IPS-18c (cell line): ENCODE results near the gene GRIK3.

Experiments used
- H3K4me3 ChIP-seq: 2 replicates; pipeline ENCODE4 v1.7.0; 2013; ENCODE audit warnings: low read depth, mild to moderate bottlenecking, low read length, moderate library complexity; ENCODE audit not compliant: insufficient read depth
- H3K9me3 ChIP-seq: one replicate; pipeline ENCODE4 v1.6.1; 2013; ENCODE audit warnings: mild to moderate bottlenecking, low read length, moderate library complexity; ENCODE audit not compliant: control insufficient read depth, insufficient read depth

Gene GRIK3

DNA sequence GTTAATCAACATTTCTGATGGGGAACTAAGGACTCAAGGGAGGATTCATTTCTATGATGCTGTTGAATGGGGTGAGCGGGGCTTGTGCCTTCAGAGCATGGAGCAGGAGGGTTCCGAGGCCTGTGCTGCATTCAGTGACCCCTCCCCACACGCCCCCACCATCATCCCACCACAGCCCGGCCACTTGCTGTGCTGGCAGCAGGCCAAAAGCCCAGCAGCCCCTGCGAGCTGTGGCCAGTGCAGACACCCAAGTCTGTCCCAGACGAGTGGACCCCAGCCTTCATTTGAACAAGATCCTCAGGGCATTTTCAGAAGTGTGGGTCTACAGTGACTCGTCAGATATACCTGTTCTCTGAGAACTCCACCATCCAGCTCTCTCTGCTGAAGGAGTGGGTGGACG is 242.0 kb downstream of the GRIK3 start:
- H3K4me3 ChIP-seq, result no peak overlapping the region
- H3K9me3 ChIP-seq, result no peaks in the 10 kb centered on the region

DNA sequence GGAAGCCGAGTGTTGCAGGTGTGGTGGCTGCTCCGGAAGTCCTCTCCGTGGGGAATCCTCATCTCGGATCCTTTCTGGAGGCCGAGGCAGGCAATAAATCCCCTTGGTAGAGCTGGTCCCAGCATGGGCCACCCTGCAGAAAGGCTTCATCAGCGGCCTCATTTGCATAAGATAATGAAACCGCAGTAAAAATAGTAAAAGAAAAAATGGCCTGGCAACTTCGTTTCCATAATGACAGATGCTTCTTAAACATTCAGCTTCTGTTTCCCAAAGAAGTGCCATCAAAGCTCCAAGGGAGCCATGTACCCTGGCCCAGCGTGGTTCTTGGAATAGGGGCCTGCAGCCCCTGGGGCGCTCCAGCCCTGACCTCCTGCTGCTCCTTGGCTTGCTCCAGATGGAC is 244.1 kb downstream of the GRIK3 start:
- Histone ChIP-seq H3K4me3 (no peak overlapping the region), H3K9me3 (no peaks in the 10 kb centered on the region)

DNA sequence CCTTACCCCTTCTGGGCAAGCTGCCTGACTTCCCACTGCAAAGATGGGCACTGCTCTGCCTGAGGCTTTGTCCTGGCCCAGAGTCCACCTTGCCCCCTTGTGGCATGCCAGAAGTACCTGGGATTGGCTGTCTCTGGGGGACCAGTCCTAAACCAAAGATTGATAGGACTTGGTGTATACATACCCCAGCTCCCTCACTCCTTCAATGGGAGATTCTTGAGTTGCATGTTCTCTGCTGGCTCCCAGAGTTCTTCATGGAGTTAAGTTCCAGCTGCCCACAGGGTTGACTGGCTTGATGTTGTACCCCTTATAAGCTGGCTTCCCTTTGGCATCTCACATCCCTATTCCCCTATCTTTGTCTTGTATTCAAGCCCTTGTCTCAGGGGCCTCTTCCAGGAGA is 244.8 kb downstream of the GRIK3 start:
- Histone ChIP-seq H3K9me3 (no peaks in the 10 kb centered on the region), H3K4me3 (no peak overlapping the region)

DNA sequence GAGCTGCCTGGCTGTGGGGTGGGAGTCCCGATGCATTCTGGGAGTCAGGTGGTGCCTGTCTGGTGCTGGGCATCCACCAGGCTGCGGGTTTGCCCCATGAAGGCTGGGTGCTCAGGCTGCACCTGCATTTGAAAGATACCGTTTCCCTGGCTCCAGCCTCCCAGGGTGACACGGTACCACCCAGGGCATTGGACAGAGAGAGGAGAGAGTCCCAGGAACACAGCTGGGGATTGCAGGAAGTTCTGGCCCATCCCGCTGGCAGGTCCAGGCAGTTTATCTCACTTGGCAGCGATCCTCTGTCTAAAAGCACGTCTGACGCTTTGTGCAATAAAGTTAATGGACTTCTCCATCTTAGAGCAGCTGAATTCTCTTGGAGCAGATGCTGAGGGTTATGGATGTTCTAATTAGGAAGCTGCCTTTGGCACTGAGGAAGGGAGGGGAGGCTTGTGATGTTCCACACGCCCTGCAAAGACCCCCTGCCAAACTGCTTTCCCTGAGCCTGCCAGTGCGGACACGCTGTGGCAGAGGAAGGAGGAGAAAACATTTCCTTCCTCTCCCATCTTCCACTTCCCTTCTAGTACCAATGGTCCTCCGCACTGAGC is 246.9 kb downstream of the GRIK3 start:
- H3K9me3 ChIP-seq, result no peaks in the 10 kb centered on the region
- no peak overlapping the region for H3K4me3 ChIP-seq

DNA sequence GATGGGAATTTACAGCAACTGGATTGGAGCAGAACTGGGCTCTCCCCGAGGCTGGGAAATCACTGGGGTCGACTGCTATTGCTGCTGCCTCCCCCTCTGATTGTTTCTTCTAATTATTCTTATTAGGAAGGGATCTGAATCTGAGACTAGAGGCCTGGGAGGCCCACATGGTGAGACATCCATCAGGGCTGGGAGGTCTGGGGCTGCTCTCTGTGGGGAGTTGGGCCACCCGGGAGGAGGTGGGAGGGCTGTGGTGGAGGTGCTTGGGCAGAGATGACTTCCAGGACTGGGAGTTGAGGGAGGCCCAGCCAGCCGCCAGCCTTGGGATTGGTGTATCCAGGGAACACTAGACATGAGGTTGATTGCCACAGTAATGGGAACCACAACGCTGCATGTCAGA is 247.9 kb downstream of the GRIK3 start:
- Histone ChIP-seq H3K9me3 (no peaks in the 10 kb centered on the region), H3K4me3 (no peak overlapping the region)

DNA sequence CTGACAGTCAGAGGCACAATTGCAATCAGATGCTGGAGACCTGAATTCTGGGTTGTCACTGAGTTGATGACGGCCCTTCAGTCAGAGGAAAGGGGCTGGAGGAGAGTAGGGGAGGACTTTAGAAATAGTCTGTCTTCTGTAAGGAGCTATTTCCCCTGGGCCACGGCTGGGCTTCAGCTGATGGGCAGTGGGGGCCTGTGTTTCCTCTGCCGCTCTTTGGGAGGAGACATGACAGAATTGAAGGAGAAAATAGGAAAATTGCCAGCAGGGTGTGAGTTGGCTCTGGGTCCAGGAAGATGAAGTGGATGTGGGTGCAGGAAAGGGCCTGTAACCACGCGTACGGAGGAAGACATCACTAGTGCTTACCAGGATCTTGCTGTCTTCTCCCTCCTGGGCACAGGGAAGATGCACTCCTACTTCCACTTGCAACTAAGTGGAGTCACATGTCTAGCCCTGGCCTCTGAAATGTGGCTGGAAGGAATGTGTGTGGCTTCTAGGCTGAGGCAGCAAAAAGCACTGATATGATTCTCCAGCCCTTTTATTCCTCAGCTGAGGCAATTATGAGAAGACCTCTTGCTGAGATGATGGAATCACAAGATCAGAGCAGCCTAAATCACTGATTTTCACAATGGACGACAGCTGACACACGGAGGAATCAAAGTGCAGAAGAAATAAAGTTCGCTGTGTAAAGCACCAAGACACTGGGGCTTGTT is 250.0 kb downstream of the GRIK3 start:
- no peaks in the 10 kb centered on the region for H3K9me3 ChIP-seq
- no peak overlapping the region for H3K4me3 ChIP-seq

DNA sequence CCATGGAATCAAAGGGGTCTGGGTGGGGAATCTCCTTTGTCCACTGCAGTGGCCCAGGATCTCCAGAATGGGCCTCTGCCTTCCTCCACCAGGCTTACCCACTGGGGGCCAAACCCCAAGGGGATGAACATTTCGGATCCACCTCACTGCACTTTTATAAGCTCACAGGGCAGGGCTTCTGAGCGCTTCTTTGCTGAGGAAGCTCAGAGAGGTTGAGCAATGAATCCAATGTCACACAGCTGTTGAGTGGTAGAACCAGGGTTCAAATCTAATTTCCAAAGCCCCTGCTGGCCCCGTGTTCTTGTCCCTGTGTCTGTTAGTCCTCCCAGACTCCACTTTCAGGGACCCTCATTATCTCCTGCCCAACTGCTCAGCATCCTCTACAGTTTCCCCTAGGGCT is 250.8 kb downstream of the GRIK3 start:
- Histone ChIP-seq H3K9me3 (no peaks in the 10 kb centered on the region), H3K4me3 (no peak overlapping the region)

DNA sequence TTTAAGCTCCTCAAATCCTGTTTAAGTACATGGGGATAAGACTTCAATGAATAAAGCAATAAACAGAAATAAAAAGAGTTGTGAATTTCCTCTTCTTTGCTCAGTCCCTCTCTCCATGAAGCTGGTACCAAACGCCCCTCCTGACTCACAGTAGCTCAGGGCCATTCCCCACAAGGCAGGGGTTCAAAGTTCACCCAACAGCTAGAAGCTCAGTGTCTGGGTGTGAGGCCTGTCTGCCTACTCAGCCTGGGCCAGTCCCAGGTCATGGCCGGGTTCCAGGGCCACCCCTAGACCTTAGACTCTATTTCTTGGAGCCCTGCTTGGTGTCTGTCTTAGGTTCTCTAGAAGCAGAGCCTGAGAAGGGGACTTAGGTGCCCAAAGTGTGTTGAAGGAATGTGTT is 251.5 kb downstream of the GRIK3 start:
- Histone ChIP-seq H3K9me3 (no peaks in the 10 kb centered on the region), H3K4me3 (no peak overlapping the region)

DNA sequence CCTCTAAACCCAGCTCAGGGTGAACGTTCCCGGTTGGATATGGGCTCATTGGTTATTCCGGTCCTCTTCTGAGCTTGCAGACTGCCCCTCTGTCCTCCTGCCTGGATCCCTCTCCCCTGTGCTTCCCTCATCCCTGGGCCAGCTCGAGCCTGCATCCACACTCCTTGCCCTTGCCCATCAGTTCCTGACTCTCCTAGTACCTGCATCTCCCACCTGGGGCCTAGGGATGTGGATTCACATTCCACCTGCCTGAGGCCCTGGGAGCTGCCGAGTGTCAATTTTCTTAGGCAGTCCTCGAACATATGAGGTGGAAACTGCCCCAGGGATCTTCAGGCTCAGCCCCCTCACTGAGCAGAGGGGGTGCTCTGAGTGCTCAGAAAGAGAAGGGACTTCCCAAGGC is 252.2 kb downstream of the GRIK3 start:
- no peaks in the 10 kb centered on the region for H3K9me3 ChIP-seq
- H3K4me3 ChIP-seq, result no peak overlapping the region

DNA sequence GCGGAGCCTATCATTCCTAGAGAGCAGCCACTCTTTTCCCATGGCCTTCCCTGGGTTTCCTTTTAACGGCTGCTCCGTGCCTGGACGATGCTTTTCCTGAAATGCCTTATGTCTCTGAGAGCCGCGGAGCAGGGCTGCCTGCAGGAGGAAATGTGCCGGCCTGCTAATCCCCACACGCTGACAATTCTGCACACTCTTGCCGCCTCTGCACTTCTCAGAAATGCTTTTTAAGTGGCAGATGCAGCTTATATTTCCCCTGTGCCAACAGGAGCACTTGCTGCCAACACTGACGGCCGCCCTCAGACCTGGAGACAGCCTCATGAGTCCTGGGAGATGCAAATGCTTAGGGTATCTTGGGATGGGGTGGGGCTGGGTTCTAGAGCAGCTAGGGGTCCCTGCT is 253.2 kb downstream of the GRIK3 start:
- Histone ChIP-seq H3K9me3 (no peaks in the 10 kb centered on the region), H3K4me3 (peak overlapping the region; percentile 12; the same call in 1 of the 2 replicates)

DNA sequence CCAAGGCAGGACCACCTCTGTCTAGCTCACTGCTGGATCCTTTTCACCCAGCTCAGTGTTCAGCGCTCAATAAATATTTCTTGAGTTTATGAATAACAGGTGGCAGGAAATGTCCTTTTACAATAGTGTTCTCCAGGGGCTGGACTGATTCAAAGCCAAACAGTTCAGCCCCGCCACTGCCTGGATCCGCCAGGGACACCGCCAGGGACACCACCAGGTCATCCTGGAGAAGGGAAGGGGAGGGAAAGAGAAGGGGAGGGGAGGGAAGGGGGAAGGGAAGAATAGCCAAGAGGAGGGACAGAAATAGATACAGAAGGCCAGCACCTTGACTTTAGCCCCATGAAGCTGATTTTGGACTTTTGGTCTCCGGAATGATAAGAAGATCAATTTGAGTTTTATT is 255.6 kb downstream of the GRIK3 start:
- H3K4me3 ChIP-seq, result no peak overlapping the region
- H3K9me3 ChIP-seq, result no peaks in the 10 kb centered on the region

DNA sequence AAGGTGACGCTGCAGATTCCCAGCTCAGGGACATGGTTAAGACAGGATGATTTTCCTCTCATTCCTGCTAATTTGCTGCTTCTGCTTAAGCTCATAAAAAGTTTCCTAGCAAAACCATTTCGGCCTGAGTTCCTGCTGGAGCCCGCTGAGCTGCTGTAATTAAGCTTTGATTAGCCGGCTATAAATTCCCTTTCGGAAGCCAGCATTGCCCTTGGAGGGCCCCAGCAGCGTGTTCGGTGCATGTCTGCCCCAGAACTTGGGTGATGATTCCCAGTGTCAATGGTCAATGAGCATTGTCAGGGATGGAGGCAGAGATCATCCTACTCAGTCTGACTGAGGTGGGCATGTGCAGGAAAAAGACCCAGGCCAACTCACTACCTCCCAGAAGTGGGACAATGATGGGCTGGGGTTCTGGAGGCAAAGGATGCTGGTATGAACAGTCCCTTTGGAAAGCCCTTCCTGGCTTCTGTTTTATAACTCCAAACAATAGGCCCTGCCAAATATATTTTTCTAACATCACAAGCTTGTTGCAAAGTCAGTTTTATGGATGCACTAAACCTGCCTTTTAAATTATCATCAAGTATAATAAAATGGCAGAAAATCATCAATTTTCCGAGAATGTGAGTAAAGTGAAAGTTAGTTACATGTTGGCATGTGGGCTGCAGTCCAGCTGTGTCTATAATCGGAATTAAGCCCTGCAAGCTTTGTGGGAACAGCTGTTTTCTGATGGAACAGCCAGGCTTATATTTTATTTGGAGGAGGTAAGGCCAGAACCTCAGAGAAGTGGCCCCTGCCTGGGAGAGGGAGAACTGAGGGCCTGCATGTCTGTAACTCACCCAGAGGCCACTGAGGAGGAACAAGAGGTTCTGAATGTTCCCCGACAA is 257.1 kb downstream of the GRIK3 start:
- H3K9me3 ChIP-seq, result no peaks in the 10 kb centered on the region
- no peak overlapping the region for H3K4me3 ChIP-seq

DNA sequence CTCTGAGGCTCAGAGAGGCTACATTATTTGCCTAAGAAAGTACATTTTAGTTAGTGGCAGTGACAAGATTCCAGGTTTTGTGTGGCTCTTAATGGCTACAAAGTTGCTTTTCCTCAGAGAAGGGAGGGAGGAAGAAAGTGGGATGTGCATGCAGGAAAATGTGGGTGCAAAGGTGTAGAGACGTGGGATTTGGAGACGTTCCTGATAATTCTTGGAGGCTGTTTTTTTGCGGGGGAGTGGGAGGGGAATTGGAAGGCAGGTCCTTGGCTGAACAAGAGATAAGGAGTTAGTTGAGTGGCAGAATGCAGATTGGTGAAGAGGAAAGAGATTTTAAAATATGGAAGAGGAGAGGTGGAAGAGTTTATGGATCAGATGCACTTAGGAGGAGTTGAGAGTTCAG is 258.1 kb downstream of the GRIK3 start:
- H3K4me3 ChIP-seq, result no peak overlapping the region
- no peaks in the 10 kb centered on the region for H3K9me3 ChIP-seq

DNA sequence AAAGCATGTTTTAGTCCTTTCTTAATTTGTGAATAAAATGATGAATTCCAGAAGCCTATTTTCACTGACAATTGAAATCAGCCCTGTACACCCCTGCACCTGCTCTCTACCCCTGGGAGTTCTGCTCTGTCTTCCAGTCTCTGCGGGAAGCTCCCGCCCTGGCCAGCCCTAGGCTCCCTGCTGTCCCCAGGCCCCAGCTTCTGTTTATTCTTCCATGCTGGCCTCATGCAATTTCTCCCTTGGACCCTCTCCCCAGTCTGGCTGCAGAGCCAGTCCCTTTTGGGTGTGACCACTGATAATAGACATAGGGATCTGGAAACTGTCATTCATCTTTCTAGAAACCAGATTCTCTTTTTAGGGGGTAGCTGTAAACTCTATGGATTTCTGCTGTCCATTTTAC is 258.6 kb downstream of the GRIK3 start:
- Histone ChIP-seq H3K9me3 (no peaks in the 10 kb centered on the region), H3K4me3 (no peak overlapping the region)

DNA sequence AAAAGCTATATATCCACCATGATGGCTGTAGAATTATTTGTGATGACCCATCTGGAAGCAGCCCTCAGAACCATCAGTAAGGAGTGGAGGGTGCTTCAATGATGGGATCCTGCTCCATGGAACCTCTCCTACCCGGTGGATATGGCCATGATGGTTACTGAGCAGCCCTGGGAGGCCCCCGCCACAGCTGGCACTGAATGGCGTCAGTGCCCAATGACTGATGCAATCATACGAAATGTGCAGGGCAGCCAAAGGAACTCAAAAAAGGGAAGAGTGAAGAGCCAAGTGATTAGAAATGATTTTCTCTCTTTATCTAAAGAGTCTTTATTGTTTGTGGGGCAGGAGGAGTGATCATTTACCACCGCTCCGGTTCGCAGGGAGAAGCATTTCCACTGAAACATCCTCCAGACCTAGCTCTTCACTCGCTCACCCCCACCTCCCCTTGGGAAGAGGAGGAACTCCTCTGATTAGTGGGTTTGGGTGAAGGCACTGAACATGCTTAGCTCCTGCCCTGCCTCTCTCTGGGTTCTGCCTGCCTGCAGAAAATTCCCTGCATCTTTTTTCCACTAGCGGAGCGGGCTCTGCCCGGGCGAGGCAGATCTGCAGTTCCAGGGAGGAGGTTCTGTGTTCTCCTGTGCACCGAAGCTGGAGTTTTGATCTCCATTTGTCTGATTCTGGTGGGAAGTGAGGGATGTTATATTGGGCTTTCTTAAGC is 260.3 kb downstream of the GRIK3 start:
- H3K9me3 ChIP-seq, result no peaks in the 10 kb centered on the region
- no peak overlapping the region for H3K4me3 ChIP-seq

DNA sequence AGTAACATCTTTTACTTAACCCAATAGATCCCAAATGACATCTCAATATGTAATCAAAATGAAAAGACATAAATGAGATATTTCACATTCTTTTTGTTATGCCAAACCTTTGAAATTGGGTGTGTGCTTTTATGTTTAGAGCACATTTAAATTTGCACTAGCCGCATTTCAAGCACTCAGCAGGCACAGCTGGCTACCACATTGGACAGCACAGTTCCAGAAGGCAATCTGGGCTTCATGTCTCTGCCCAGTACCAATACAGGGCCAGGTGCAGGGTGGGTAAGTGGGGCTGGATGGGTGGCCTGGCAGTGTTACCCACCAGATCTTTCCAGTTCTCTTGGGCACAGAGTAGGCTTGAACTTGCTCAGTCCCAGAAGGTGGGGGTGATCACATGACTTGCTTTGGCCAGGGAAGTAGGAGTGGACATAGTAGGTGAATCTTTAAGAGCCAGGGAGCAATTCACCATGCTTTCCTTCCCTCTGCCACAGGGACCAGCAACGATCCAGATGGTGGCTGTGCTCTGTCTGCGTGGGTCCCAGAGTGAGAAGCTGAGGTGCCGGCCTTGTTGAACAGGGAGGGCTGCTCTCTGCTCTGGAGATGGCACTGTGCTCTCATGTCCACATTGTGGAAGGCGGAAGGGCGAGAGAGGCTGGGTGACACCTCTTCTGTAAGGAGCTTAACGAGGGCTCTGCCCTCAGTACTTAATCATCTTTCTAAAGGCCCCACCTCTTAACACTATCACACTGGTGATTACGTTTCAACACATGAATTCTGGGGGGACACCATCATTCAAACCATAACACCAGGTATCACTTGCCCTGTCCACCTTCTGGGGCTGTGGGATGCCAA is 261.4 kb downstream of the GRIK3 start:
- no peak overlapping the region for H3K4me3 ChIP-seq
- H3K9me3 ChIP-seq, result no peaks in the 10 kb centered on the region
